ENCODE data around the gene DMRT3. TPM values are rescaled to one million over a fixed set of nuclear protein-coding genes. Genes with fewer than 3 reads are reported as not detected.

DMRT3 gene
- total and polyA plus RNA-seq, 10 of the 15 experiments (the other 5 are each of a cell fraction or from before 2014, with no cell fraction given) = 0.06 to 0.11 TPM; not detected in 8

DNA sequence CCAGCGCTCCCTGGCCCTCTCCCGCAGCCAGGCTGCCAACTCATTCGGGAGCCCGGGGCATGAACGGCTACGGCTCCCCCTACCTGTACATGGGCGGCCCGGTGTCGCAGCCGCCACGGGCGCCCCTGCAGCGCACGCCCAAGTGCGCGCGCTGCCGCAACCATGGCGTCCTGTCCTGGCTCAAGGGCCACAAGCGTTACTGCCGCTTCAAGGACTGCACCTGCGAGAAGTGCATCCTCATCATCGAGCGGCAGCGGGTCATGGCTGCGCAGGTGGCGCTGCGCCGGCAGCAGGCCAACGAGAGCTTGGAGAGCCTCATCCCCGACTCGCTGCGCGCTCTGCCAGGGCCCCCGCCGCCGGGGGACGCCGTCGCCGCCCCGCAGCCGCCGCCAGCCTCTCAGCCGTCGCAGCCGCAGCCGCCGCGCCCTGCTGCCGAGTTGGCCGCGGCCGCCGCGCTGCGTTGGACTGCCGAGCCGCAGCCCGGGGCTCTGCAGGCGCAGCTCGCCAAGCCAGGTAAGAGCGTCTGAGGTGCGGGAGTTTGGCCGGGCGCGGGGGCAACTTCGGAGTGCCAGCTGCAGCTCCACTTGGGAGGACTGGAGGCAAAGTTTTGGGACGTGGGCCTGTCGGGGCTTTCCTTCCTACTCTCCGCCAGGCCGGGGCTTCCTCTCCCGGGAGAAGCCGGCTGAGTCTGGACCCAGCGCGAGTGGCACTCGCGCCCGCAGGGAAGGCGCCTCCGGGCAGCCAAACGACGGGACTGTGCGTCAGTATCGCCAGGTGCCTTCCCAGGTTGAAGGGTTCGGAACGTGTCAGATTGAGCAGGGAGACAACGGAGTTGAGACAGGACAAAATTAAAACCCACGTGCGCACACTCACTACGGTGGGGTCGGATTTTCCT lies 735 bp downstream of the DMRT3 start:
- intact Hi-C loops (cut with micrococcal nuclease; ENCODE audit: unreplicated experiment) = no loop called here
- DNase-seq (ENCODE audit: low read depth, low spot score) = no peak
- RAD21 ChIA-PET (ENCODE audit: unreplicated experiment) = no interaction called here
- Histone ChIP-seq H3K9ac (ENCODE audit: control insufficient read depth, insufficient read depth, low read length) (no peak overlapping the region), H3K79me2 (ENCODE audit: control insufficient read depth, insufficient read depth, low read length) (no peaks in the 10 kb centered on the region), H3K4me2 (ENCODE audit: control insufficient read depth, insufficient read depth) (no peak overlapping the region), H4K20me1 (ENCODE audit: control insufficient read depth, insufficient read depth) (no peaks in the 10 kb centered on the region; the same call in 1 of the 2 replicates), H2AFZ (ENCODE audit: control insufficient read depth, low read depth, low read length) (no peak overlapping the region), H3K27me3 (replicated peaks in 1 of 2; ENCODE audit: control insufficient read depth in 2 of 2, insufficient read depth in 2 of 2, low read length in 1 of 2) (peaks cover 30 to 49% of the 10 kb centered on the region in 2 experiments), H3K4me3 (no peak overlapping the region), H3K9me3 (replicated peaks; ENCODE audit: control insufficient read depth, insufficient read depth, low read length) (peaks cover 2% of the 10 kb centered on the region; the same call in 2 of the 3 replicates), H3K4me1 (ENCODE audit: control insufficient read depth, insufficient read depth, low read length) (no peaks in the 10 kb centered on the region), H3K36me3 (ENCODE audit: control insufficient read depth in 2 of 2, insufficient read depth in 2 of 2, low read length in 1 of 2) (no peaks in the 10 kb centered on the region), H3K27ac (ENCODE audit: control insufficient read depth, insufficient read depth) (no peak overlapping the region)
- BruUV-seq (replicated peaks) = no TSS peak
- POLR2A ChIA-PET = no interaction called here
- SMC1A ChIA-PET (ENCODE audit: uncharacterized antibody, unreplicated experiment) = no interaction called here
- in situ Hi-C loops (cut with MboI) = no loop called here
- TF ChIP-seq HDAC6 (IDR thresholded peaks at IDR 0.05; ENCODE audit: unreplicated experiment) (peak; percentile 48), RB1 (IDR thresholded peaks at IDR 0.05; ENCODE audit: borderline replicate concordance) (no peak)
- CTCF ChIA-PET = interaction anchor here (1.5 kb wide), 1 partner anchor 49 kb away, joined by 9 read pairs; no protein-coding TSS in a partner anchor
- ATAC-seq = peak; percentile 42
- FAIRE-seq = no peak
- 14% methylated on average over 63 of the region's 92 CpGs for WGBS (ENCODE audit: insufficient coverage, insufficient replicate concordance, low lambda C conversion rate, missing lambda C conversion rate)

DNA sequence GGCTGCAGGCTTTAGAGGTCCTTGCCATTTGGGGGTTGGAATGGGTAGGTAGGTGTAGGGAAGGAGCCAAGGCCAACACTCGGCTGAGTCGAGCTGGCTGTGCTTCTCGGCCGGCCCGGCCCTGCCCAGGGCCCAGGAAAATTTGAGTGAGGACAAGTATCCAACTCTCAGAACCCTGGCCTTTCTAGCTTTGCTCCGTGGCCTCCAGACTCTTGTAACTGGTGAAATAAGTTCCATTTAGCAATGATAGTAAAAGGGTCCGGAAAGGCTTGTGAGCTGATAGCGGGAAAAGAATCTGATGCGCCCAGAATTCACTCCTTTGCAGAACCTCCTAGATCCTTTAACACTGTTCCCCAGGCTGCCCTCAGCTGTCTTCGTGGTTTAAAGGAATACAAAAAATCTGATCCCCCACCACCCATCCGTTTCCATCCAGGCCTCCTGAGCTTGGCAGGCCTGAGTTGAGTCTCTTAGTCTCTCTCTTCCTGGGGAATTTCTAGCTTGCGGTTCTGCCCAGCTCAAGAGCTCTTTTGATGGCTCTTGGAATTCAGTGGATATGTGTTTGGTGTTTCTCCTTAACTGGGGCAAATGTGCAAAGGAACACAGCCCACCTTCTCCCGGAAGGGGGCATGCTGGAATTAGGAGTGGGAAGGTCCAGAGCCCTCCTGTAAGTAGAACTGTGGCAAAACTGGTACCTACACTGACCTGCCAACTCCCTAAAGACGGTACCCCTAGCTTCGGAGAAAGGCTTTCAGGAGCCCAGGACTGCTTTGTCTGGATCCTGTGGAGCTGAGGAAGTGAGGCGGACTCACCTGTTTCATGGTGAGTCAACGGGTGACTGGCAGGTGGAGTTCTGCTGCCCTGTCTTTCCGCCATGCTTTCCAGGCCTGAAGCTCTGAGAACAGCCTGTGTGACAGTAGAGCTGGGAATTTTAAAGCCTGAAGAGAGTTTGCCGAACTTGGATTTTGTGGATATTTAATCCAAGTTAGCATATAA lies 1.7 kb downstream of the DMRT3 start:
- CTCF ChIA-PET = interaction anchor here (0.9 to 1.5 kb wide), 3 partner anchors 20 to 50 kb away, joined by 4 to 9 read pairs (median 4); no protein-coding TSS in a partner anchor
- in situ Hi-C loops (cut with MboI) = no loop called here

More for the DNA sequence above, 1.7 kb downstream of the DMRT3 start:
- Histone ChIP-seq H3K9me3 (replicated peaks; ENCODE audit: control insufficient read depth, insufficient read depth, low read length) (no peaks in the 10 kb centered on the region; the same call in 2 of the 3 replicates), H3K4me3 (no peak overlapping the region), H3K36me3 (ENCODE audit: control insufficient read depth in 2 of 2, insufficient read depth in 2 of 2, low read length in 1 of 2) (no peaks in the 10 kb centered on the region), H3K27ac (ENCODE audit: control insufficient read depth, insufficient read depth) (no peak overlapping the region), H3K9ac (ENCODE audit: control insufficient read depth, insufficient read depth, low read length) (no peak overlapping the region), H2AFZ (ENCODE audit: control insufficient read depth, low read depth, low read length) (no peak overlapping the region), H3K27me3 (replicated peaks in 1 of 2; ENCODE audit: control insufficient read depth in 2 of 2, insufficient read depth in 2 of 2, low read length in 1 of 2) (peaks cover 29 to 49% of the 10 kb centered on the region in 2 experiments), H4K20me1 (ENCODE audit: control insufficient read depth, insufficient read depth) (no peaks in the 10 kb centered on the region; the same call in 1 of the 2 replicates), H3K4me2 (ENCODE audit: control insufficient read depth, insufficient read depth) (no peak overlapping the region), H3K4me1 (ENCODE audit: control insufficient read depth, insufficient read depth, low read length) (no peaks in the 10 kb centered on the region), H3K79me2 (ENCODE audit: control insufficient read depth, insufficient read depth, low read length) (no peaks in the 10 kb centered on the region)
- ATAC-seq (no peak), FAIRE-seq (no peak), DNase-seq (ENCODE audit: low read depth, low spot score) (no peak)
- ChIA-PET SMC1A (ENCODE audit: uncharacterized antibody, unreplicated experiment) (interaction anchor here (0.6 to 0.9 kb wide), 4 partner anchors 13 to 389 kb away, joined by 3 read pairs; no protein-coding TSS in a partner anchor), POLR2A (interaction anchor here (0.5 to 1.0 kb wide), 2 partner anchors 111 to 616 kb away, joined by 3 to 7 read pairs; no protein-coding TSS in a partner anchor), RAD21 (ENCODE audit: unreplicated experiment) (interaction anchor here (1.4 kb wide), 1 partner anchor 52 kb away, joined by 3 read pairs; no protein-coding TSS in a partner anchor)
- TF ChIP-seq ZBED1 (IDR thresholded peaks at IDR 0.05; ENCODE audit: borderline replicate concordance) = no peak
- WGBS (ENCODE audit: insufficient coverage, insufficient replicate concordance, low lambda C conversion rate, missing lambda C conversion rate) = 21% methylated on average over 19 of the region's 19 CpGs
- intact Hi-C loops (cut with micrococcal nuclease; ENCODE audit: unreplicated experiment) = no loop called here
- no TSS peak for BruUV-seq (replicated peaks)

Data from GM12878 (cell line).